Mammary epithelial cell (primary cell): ENCODE results near the gene LYZL4.

Source experiments
- CTCF ChIP-seq, 2 donors: IDR thresholded peaks in 1 of 2; conservative IDR thresholded peaks in 1 of 2; 2 replicates each; pipeline ENCODE4 v1.5.1; 2011 to 2012; ENCODE audit warnings: inconsistent platforms in 2 of 2, low read length in 2 of 2, mild to moderate bottlenecking in 2 of 2, control low read depth in 1 of 2, low read depth in 1 of 2; ENCODE audit not compliant: insufficient read depth in 1 of 2; ENCODE audit errors: extremely low read depth in 1 of 2
- EZH2 ChIP-seq: IDR thresholded peaks from 2 replicates; pipeline ENCODE4 v1.6.1; 2012; ENCODE audit warnings: low read length, inconsistent platforms, borderline replicate concordance

DNA sequence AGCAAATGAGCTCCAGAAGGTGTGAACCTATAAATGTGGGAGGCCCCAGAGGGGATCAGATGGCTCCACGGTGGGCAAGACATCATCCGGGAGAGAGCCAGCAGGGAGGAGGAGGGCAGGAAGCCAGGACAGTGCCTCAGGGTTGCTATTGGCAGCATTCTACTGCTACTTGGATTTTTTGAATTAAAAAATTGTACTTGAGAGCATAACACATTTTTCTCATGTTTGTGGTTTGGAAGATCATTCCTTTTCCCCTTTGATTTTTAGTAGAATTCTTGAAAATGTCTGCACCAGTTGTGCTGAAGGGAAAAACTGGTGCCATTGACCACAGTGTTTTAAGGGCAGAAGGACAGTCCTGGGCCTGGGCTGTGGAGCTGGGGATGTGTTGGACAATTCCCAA lies 59.2 kb downstream of the LYZL4 start:
- no peak for TF ChIP-seq CTCF (conservative IDR thresholded peaks at IDR 0.05 in 1 of 2, IDR thresholded peaks at IDR 0.05 in 1 of 2; ENCODE audit: extremely low read depth in 1 of 2, insufficient read depth in 1 of 2, low read depth in 1 of 2, low read length in 2 of 2)
- TF ChIP-seq EZH2: no peak
